GM12878 (cell line): ENCODE results near the gene TEX2. TPM values are rescaled to one million over a fixed set of nuclear protein-coding genes. Genes with fewer than 3 reads are reported as not detected.

ENCODE experiments used
- ATF7 ChIP-seq: fragments of 450-650 bp; IDR thresholded peaks from 2 replicates; pipeline ENCODE4 v1.6.1; 2016; ENCODE audit warnings: low read depth, mild to moderate bottlenecking
- BHLHE40 ChIP-seq, 2 experiments: fragments of 450-650 bp in 1 of 2; IDR thresholded peaks; 2 replicates each; pipeline ENCODE4 v1.6.1; 2011 to 2017; ENCODE audit warnings: low read depth in 2 of 2, borderline replicate concordance in 1 of 2, improper control_type of control experiment in 1 of 2, low read length in 1 of 2, mild to moderate bottlenecking in 1 of 2
- BMI1 ChIP-seq: fragments of 450-650 bp; IDR thresholded peaks from 2 replicates; pipeline ENCODE4 v1.6.1; 2016; ENCODE audit warnings: mild to moderate bottlenecking, moderate library complexity, borderline replicate concordance
- CBFB ChIP-seq: IDR thresholded peaks from 2 replicates; pipeline ENCODE4 v1.6.1; 2016; ENCODE audit warnings: antibody characterized with exemption, low read depth
- CEBPZ ChIP-seq: fragments of 150-350 bp; IDR thresholded peaks from 2 replicates; pipeline ENCODE4 v1.6.1; 2016; ENCODE audit warnings: low read depth, low read length
- DPF2 ChIP-seq: fragments of 450-650 bp; IDR thresholded peaks from 2 replicates; pipeline ENCODE4 v1.6.1; 2017; ENCODE audit warnings: mild to moderate bottlenecking
- HDAC2 ChIP-seq: fragments of 200-600 bp; sonication (generic); IDR thresholded peaks from 2 replicates; pipeline ENCODE4 v1.6.1; 2017
- IRF5 ChIP-seq: fragments of 450-650 bp; IDR thresholded peaks from 2 replicates; pipeline ENCODE4 v1.6.1; 2017; ENCODE audit warnings: borderline replicate concordance
- JUNB ChIP-seq: IDR thresholded peaks from 2 replicates; pipeline ENCODE4 v1.6.1; 2016; ENCODE audit warnings: antibody characterized with exemption, mild to moderate bottlenecking
- KLF5 ChIP-seq: fragments of 450-650 bp; IDR thresholded peaks from 2 replicates; pipeline ENCODE4 v1.6.1; 2014; ENCODE audit warnings: mild to moderate bottlenecking; ENCODE audit not compliant: partially characterized antibody
- MEF2B ChIP-seq: fragments of 450-650 bp; IDR thresholded peaks from 2 replicates; pipeline ENCODE4 v1.6.1; 2018; ENCODE audit warnings: mild to moderate bottlenecking, moderate library complexity; ENCODE audit not compliant: partially characterized antibody, poor library complexity, severe bottlenecking
- MXI1 ChIP-seq: fragments of 150-350 bp; IDR thresholded peaks from 2 replicates; pipeline ENCODE4 v1.6.1; 2011; ENCODE audit warnings: low read depth, mild to moderate bottlenecking, inconsistent platforms, low read length, improper control_type of control experiment
- MYC ChIP-seq: IDR thresholded peaks from 2 replicates; pipeline ENCODE4 v1.6.1; 2011; ENCODE audit warnings: mild to moderate bottlenecking, low read length, moderate library complexity, inconsistent platforms; ENCODE audit not compliant: insufficient read depth, insufficient replicate concordance, insufficient read length, severe bottlenecking
- SMC3 ChIP-seq: IDR thresholded peaks from 2 replicates; pipeline ENCODE4 v1.6.1; 2011; ENCODE audit warnings: low read length, improper control_type of control experiment, borderline replicate concordance
- SP1 ChIP-seq: IDR thresholded peaks from one replicate; pipeline ENCODE4 v1.6.1; 2011; ENCODE audit warnings: low read depth, low read length
- SUPT20H ChIP-seq: IDR thresholded peaks from 2 replicates; pipeline ENCODE4 v1.6.1; 2011; ENCODE audit warnings: low read depth, mild to moderate bottlenecking, low read length, moderate library complexity, borderline replicate concordance; ENCODE audit not compliant: control insufficient read depth
- TARDBP ChIP-seq: IDR thresholded peaks from 2 replicates; pipeline ENCODE4 v1.6.1; 2016; ENCODE audit warnings: borderline replicate concordance
- TCF3 ChIP-seq: IDR thresholded peaks from 2 replicates; pipeline ENCODE4 v1.6.1; 2012; ENCODE audit warnings: low read depth, mild to moderate bottlenecking, low read length, borderline replicate concordance; ENCODE audit not compliant: insufficient read depth
- TCF7 ChIP-seq: IDR thresholded peaks from 2 replicates; pipeline ENCODE4 v1.6.1; 2014; ENCODE audit warnings: antibody characterized with exemption, borderline replicate concordance
- polyA plus RNA-seq, 11 experiments: library from polyadenylated mRNA; depleted of rRNA in 4 of 11; unstranded in 6 of 11; stranded (reverse) in 5 of 11; fragments of >200 nt; fragmentation: Nextera tagmentation in 4 of 11; fragmentation: Illumina TruSeq in 1 of 11; extraction: Ambion mirVana in 4 of 11; extraction: Trizol in 1 of 11; gene quantifications; 1 replicate in 1 of 11; 2 replicates in 10 of 11; pipeline versions ENCODE4 v1.2.1 to v1.2.3, GENCODE V29; 2011 to 2016; ENCODE audit warnings: inconsistent platforms in 2 of 11, missing spikeins in 2 of 11, low read depth in 1 of 11
- total RNA-seq, 4 experiments: library from RNA; depleted of rRNA in 3 of 4; stranded (reverse); fragments of >200 nt in 3 of 4; fragmentation: Illumina TruSeq in 1 of 4; extraction: Trizol in 1 of 4; gene quantifications; 2 replicates each; pipeline versions ENCODE4 v1.2.1 to v1.2.3, GENCODE V29; 2013 to 2021
- TF ChIP-seq, protein P1 (sequence below), 3 experiments: IDR thresholded peaks in 2 of 3; conservative IDR thresholded peaks in 1 of 3; 2 replicates each; pipeline ENCODE4 v1.5.1; 2011; ENCODE audit warnings: low read depth in 3 of 3, low read length in 3 of 3, mild to moderate bottlenecking in 3 of 3, control low read depth in 2 of 3, moderate library complexity in 2 of 3, inconsistent platforms in 1 of 3, mixed read lengths in 1 of 3; ENCODE audit not compliant: control insufficient read depth in 2 of 3, insufficient read depth in 1 of 3; ENCODE audit errors: extremely low read depth in 1 of 3
- TF ChIP-seq, protein P2 (sequence below): fragments of 450-650 bp; IDR thresholded peaks from 2 replicates; pipeline ENCODE4 v1.6.1; 2018; ENCODE audit warnings: borderline replicate concordance, mild to moderate bottlenecking; ENCODE audit not compliant: partially characterized antibody

Gene TEX2
- total and polyA plus RNA-seq, 10 of the 15 experiments (the other 5 are each of a cell fraction or from before 2014, with no cell fraction given): 3.8 to 19.9 (median 15.8) TPM

GRCh38 chr17:64262198-64262999, 661 bp downstream of the TEX2 start (continued):
- TF ChIP-seq, protein P1, sequence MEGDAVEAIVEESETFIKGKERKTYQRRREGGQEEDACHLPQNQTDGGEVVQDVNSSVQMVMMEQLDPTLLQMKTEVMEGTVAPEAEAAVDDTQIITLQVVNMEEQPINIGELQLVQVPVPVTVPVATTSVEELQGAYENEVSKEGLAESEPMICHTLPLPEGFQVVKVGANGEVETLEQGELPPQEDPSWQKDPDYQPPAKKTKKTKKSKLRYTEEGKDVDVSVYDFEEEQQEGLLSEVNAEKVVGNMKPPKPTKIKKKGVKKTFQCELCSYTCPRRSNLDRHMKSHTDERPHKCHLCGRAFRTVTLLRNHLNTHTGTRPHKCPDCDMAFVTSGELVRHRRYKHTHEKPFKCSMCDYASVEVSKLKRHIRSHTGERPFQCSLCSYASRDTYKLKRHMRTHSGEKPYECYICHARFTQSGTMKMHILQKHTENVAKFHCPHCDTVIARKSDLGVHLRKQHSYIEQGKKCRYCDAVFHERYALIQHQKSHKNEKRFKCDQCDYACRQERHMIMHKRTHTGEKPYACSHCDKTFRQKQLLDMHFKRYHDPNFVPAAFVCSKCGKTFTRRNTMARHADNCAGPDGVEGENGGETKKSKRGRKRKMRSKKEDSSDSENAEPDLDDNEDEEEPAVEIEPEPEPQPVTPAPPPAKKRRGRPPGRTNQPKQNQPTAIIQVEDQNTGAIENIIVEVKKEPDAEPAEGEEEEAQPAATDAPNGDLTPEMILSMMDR (IDR thresholded peaks at IDR 0.05 in 2 of 3, conservative IDR thresholded peaks at IDR 0.05 in 1 of 3; ENCODE audit: control insufficient read depth in 2 of 3, extremely low read depth in 1 of 3, insufficient read depth in 1 of 3, low read depth in 3 of 3, low read length in 3 of 3): no peak
- TF ChIP-seq, protein P2, sequence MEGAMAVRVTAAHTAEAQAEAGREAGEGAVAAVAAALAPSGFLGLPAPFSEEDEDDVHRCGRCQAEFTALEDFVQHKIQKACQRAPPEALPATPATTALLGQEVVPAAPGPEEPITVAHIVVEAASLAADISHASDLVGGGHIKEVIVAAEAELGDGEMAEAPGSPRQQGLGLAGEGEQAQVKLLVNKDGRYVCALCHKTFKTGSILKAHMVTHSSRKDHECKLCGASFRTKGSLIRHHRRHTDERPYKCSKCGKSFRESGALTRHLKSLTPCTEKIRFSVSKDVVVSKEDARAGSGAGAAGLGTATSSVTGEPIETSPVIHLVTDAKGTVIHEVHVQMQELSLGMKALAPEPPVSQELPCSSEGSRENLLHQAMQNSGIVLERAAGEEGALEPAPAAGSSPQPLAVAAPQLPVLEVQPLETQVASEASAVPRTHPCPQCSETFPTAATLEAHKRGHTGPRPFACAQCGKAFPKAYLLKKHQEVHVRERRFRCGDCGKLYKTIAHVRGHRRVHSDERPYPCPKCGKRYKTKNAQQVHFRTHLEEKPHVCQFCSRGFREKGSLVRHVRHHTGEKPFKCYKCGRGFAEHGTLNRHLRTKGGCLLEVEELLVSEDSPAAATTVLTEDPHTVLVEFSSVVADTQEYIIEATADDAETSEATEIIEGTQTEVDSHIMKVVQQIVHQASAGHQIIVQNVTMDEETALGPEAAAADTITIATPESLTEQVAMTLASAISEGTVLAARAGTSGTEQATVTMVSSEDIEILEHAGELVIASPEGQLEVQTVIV: no peak
- TF ChIP-seq MYC (no peak), TCF3 (no peak), DPF2 (peak; percentile 19; the same call in 1 of the 2 replicates), SUPT20H (no peak), IRF5 (no peak), TCF7 (no peak), BHLHE40 (IDR thresholded peaks at IDR 0.05; ENCODE audit: borderline replicate concordance in 1 of 2, low read depth in 2 of 2, low read length in 1 of 2) (0 out of 4 replicates have a peak, but pooled peaks of 1 of the 2 experiments have one; percentile 8), CEBPZ (no peak), JUNB (no peak), MEF2B (no peak), SMC3 (no peak), KLF5 (no peak), MXI1 (peak; percentile 44), BMI1 (peak; percentile 88; the same call in 1 of the 2 replicates), HDAC2 (no peak), SP1 (no peak), ATF7 (no peak), TARDBP (no peak), CBFB (no peak)
